Psoas muscle (tissue), 8 donors: ENCODE data around the gene ATP5MC2. TPM values are rescaled to one million over a fixed set of nuclear protein-coding genes. Genes with fewer than 3 reads are reported as not detected.
"Not testable (repeated sequence)": the region's sequence is repeated elsewhere in the genome, so short reads cannot be mapped to it uniquely, and the experiment has no call there.

ENCODE experiments used
- ATAC-seq, 4 donors: fragments of 200-7000 bp; cut with Tn5 transposase; one replicate each; pipeline ENCODE4 v1.9.1; 2020; ENCODE audit warnings: moderate library complexity in 3 of 4, mild to moderate bottlenecking in 2 of 4
- DNase-seq, 2 donors: peaks; one replicate each; pipeline ENCODE4 v3.0.0-alpha.2; 2020
- H3K27ac ChIP-seq: fragments of 200-600 bp; one replicate; pipeline ENCODE4 v1.8.0; 2022
- H3K27me3 ChIP-seq, 3 donors: fragments of 200-600 bp in 1 of 3; one replicate each; pipeline versions ENCODE4 v1.6.1 to v1.8.0; 2013 to 2022; ENCODE audit warnings: low read length in 2 of 3, mild to moderate bottlenecking in 2 of 3, moderate library complexity in 1 of 3; ENCODE audit not compliant: insufficient read depth in 3 of 3
- H3K36me3 ChIP-seq, 2 donors: fragments of 200-600 bp in 1 of 2; one replicate each; pipeline versions ENCODE4 v1.6.1 to v1.8.0; 2013 to 2022; ENCODE audit warnings: low read depth in 1 of 2, mild to moderate bottlenecking in 1 of 2, moderate library complexity in 1 of 2; ENCODE audit not compliant: insufficient read depth in 1 of 2
- H3K4me1 ChIP-seq: fragments of 200-600 bp; one replicate; pipeline ENCODE4 v1.8.0; 2022
- H3K4me3 ChIP-seq: fragments of 200-600 bp; one replicate; pipeline ENCODE4 v1.8.0; 2022; ENCODE audit warnings: mild to moderate bottlenecking
- H3K9me3 ChIP-seq: fragments of 200-600 bp; one replicate; pipeline ENCODE4 v1.8.0; 2022
- WGBS, 3 donors: extraction: QIAGEN DNeasy Blood & Tissue Kit; methylation state at CpG; one replicate each; pipeline versions ENCODE4 v1.1.6 to v1.1.7; 2013; 5-methylcytosine and 5-hydroxymethylcytosine counted together
- intact Hi-C, 2 donors: fragments of 100-400 bp; cut with DNase I; formaldehyde crosslinking; loops; one replicate each; pipeline versions ENCODE4 v1.11.0 to v1.14.2; 2022
- long read RNA-seq, 2 donors: library from polyadenylated mRNA; unstranded; transcript quantifications; one replicate each; pipeline ENCODE4 v2.0.0, GENCODE V29; 2021
- polyA plus RNA-seq, 3 donors: library from polyadenylated mRNA; stranded (reverse); fragments of 200-250 nt; gene quantifications; one replicate each; pipeline ENCODE4 v1.2.3, GENCODE V29; 2013
- total RNA-seq, 4 donors: library from RNA; stranded (reverse); fragmentation: NEBNext Ultra II Directional in 2 of 4; extraction: Animal tissue kit (Norgen Biotek cat#: 25700) in 2 of 4; gene quantifications; one replicate each; pipeline versions ENCODE4 v1.2.1 to v1.2.4, GENCODE V29; 2021 to 2023
- TF ChIP-seq, protein P1 (sequence below): fragments of 200-600 bp; IDR thresholded peaks from one replicate; pipeline ENCODE4 v1.8.0; 2022; ENCODE audit warnings: antibody characterized with exemption
- donor health status: healthy with polysubstance abuse.
- donor health status: DM: no; HTN: no; CAD: no; lungs with moderate emphysema.
- donor health status: Bipolar disorder and iron deficiency.
- donor health status: healthy.
- donor health status: DM: yes; HTN: yes; CAD: no.
- donor health status: DM: no; HTN: no; CAD: no.
- donor health status: DM: no; HTN: no; CAD: no.
- donor health status: DM: yes; HTN: yes; CAD: no.

Gene ATP5MC2
- total RNA-seq (100 to 1,000 TPM; 349 to 495 (median 423) TPM), polyA plus RNA-seq (100 to 1,000 TPM; 396 to 646 (median 496) TPM)
- long read RNA-seq, donor 1, transcript ATP5MC2-202 (5 exons, 878 nt): major isoform, 97 of 125 reads
- long read RNA-seq, donor 1, transcript ATP5MC2-203 (4 exons, 1,976 nt): minor isoform, 18 of 125 reads
- long read RNA-seq, donor 1, partial matches to known transcripts: 2 of 125 reads
- long read RNA-seq, donor 1, other reads (novel, unspliced or antisense): 7 of 125 reads
- long read RNA-seq, donor 2, transcript ATP5MC2-202 (5 exons, 878 nt): major isoform, 168 of 212 reads
- long read RNA-seq, donor 2, transcript ATP5MC2-203 (4 exons, 1,976 nt): minor isoform, 29 of 212 reads
- long read RNA-seq, donor 2, partial matches to known transcripts: 4 of 212 reads
- long read RNA-seq, donor 2, other reads (novel, unspliced or antisense): 11 of 212 reads

DNA sequence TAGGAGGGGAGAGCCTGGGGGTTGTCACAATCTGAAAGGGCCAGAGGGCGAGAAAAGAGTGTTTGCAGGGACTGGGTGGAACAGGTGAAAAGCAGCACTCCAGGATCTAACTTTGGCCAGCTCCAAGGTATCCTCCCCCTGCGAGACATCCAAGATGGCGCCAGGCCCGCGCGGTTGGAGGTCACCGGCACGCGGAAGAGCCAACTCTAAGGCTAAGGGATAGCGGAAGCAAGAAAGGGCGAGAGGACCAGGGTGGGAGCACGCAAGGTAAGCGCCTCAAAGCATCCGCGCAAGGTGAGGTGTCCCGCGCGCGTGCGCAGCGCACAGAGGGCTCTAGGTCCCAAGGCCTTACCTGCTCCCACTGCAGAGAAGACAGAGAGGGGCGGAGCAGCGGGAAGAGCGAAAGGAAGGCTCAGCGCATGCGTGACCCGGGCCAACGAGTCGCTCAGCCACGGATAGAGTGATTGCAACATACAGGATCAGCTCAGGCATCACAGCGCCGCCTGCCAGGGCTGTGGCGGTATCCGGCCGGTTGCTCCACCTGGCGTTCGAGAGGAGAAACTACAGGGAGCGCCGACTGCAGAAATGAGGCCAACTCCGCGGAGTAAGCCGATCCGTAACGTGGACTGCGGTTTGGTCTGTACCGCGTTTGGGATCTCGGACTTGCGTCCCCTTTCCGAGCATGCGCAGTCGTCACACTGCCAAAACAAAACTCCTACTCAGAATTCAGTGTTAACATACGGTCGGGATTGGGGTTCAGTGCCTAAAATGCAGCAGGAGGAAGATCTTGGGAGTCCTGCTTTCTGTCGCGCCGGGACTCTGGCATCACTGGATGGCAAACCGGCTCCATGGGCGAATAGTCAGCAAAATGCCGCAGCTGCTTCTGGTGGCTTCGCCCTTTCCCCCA, at the start of gene ATP5MC2:
ATP5MC2 (minus strand) TSS at position 383 of the 907 bp plus-strand sequence. CDS start 3,469 bp downstream, outside the sequence.
- Histone ChIP-seq H3K4me1 (peaks cover 29% of the 10 kb centered on the region), H3K36me3 (peaks cover 3 to 31% of the 10 kb centered on the region in 2 donors), H3K27ac (peak within 1 kb of the TSS; percentile 93), H3K9me3 (no peaks in the 10 kb centered on the region), H3K4me3 (peak within 1 kb of the TSS; percentile 68), H3K27me3 (no peaks in the 10 kb centered on the region)
- intact Hi-C loops: loop anchor here (1.0 to 10.0 kb wide), 4 partner anchors 50 to 331 kb away; partner anchors contain the start of gene ATF7 (in 1 of the 2)
- DNase-seq: peak; percentile 97 to 99
- TF ChIP-seq, protein P1, sequence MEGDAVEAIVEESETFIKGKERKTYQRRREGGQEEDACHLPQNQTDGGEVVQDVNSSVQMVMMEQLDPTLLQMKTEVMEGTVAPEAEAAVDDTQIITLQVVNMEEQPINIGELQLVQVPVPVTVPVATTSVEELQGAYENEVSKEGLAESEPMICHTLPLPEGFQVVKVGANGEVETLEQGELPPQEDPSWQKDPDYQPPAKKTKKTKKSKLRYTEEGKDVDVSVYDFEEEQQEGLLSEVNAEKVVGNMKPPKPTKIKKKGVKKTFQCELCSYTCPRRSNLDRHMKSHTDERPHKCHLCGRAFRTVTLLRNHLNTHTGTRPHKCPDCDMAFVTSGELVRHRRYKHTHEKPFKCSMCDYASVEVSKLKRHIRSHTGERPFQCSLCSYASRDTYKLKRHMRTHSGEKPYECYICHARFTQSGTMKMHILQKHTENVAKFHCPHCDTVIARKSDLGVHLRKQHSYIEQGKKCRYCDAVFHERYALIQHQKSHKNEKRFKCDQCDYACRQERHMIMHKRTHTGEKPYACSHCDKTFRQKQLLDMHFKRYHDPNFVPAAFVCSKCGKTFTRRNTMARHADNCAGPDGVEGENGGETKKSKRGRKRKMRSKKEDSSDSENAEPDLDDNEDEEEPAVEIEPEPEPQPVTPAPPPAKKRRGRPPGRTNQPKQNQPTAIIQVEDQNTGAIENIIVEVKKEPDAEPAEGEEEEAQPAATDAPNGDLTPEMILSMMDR: peak; percentile 99
- 0% methylated on average over 61 of the region's 61 CpGs for WGBS, 3 donors
- ATAC-seq: peak; percentile 90 to 92 (median 92)

DNA sequence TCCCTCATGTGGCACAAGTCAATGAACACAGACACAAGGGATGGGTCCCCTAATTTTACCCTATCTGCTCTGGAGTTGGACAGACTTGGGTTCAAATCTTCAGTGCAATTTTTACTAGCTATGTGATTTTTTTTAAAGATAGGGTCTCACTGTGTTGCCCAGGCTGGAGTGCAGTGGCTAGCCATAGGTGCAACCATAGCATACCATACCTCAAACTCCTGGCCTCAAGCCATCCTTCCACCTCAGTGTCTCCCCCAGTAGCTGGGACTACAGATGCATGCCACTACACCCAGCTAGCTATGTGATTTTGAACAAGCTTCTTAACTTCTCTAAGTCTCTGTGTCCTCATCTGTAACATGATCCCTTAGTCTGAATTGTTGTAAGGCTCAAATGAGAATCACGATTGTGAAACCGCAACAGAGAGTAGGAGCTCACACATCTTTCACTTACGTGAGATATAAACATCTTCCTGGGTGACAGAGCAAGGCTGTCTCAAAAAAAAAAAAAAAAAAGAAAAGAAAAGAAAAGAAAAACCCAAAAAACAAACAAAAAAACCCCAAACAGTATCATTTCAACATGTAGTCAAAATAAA, 46.7 kb upstream of the ATP5MC2 start:
- no peak for ATAC-seq
- Histone ChIP-seq H3K27me3 (no peaks in the 10 kb centered on the region), H3K27ac (no peak overlapping the region), H3K36me3 (peaks cover 25 to 79% of the 10 kb centered on the region in 2 donors), H3K9me3 (no peaks in the 10 kb centered on the region), H3K4me1 (peaks cover 14% of the 10 kb centered on the region), H3K4me3 (no peak overlapping the region)
- intact Hi-C loops: no loop called here
- WGBS, 3 donors: 46 to 68% (median 54%) methylated on average over 3 of the region's 3 CpGs
- no peak for DNase-seq
- TF ChIP-seq, protein P1: no peak

DNA sequence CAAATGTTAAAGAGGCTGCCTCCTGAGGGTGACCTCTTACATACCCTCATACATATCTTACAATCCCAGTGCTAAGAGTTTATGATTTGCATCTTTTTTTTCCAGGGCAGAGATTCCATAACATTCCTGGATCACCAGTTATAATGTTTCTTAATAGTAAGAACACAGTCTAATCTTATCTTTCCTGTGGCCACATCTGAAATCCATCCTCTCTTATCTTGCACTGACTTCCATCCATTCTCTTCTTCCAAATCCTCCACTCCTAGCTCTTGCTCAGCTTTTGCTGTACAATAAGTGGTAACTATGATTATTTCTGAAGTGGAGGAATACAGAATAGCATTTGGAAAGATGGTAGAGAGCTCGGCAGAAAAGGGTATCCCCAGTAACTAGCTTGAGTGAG, 45.1 kb upstream of the ATP5MC2 start:
- Histone ChIP-seq H3K4me1 (peaks cover 7% of the 10 kb centered on the region), H3K27ac (no peak overlapping the region), H3K36me3 (peaks cover 25 to 95% of the 10 kb centered on the region in 2 donors), H3K4me3 (no peak overlapping the region), H3K27me3 (no peaks in the 10 kb centered on the region), H3K9me3 (no peaks in the 10 kb centered on the region)
- intact Hi-C loops: no loop called here
- ATAC-seq (no peak), DNase-seq (no peak)
- TF ChIP-seq, protein P1: no peak
- WGBS, 3 donors: 71 to 81% (median 78%) methylated on average over 1 of the region's 1 CpG

DNA sequence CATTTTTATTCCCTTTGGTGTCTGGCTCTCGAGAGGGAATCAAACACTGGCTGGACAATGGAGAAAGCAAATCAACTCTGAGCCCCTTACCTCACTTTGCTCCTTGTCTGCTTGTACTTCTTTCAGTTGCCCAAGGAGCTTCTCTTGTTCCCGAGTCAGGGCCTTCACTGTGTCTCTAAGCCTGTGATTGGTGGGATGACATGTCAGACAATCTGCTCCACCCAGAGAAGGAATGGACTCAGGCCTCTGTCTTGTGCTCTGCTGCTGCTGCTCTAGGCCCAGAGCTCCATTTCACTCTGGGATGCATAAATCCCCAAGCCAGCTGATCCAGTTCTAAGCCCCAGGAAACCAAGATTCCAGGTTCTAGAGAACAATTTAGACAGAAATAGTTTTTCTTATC, 43.8 kb upstream of the ATP5MC2 start:
- Histone ChIP-seq H3K4me3 (no peak overlapping the region), H3K27ac (no peak overlapping the region), H3K36me3 (peaks cover 30 to 100% of the 10 kb centered on the region in 2 donors), H3K27me3 (no peaks in the 10 kb centered on the region), H3K9me3 (no peaks in the 10 kb centered on the region), H3K4me1 (no peaks in the 10 kb centered on the region)
- intact Hi-C loops: no loop called here
- no peak for DNase-seq
- TF ChIP-seq, protein P1: no peak
- WGBS, 3 donors: 65 to 69% (median 66%) methylated on average over 2 of the region's 2 CpGs
- no peak for ATAC-seq

DNA sequence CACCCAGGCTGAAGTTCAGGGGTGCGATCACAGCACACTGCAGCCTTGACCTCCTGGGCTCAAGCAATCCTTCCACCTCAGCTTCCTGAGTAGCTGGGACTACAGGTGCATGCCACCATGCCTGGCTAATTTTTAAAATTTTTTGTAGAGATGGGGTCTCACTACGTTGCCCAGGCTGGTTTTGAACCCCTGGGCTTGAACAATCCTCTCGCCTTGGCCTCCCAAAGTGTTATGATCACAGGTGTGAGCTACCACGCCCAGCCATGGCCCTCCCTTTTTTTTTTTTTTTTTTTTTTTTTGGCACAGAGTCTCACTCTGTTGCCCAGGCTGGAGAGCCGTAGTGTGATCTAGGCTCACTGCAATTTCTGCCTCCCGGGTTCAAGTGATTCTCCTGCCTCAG, 42.7 kb upstream of the ATP5MC2 start:
- H3K27ac ChIP-seq, H3K4me1 ChIP-seq, intact Hi-C loops, H3K4me3 ChIP-seq, DNase-seq, ATAC-seq, H3K9me3 ChIP-seq, H3K27me3 ChIP-seq: not testable (repeated sequence)
- H3K36me3 ChIP-seq: peaks cover 22 to 100% of the 10 kb centered on the region in 2 donors
- WGBS, 3 donors: 74 to 90% (median 81%) methylated on average over 6 of the region's 6 CpGs
